WI38 (cell line): Measurements from ENCODE around the gene NBPF3.

ENCODE experiments used
- H3K4me3 ChIP-seq: 2 replicates; pipeline ENCODE4 v1.5.1; 2011; ENCODE audit warnings: low read depth, mild to moderate bottlenecking, control low read depth, low read length
- TF ChIP-seq, protein P1 (sequence below): IDR thresholded peaks from 2 replicates; pipeline ENCODE4 v1.5.1; 2012; ENCODE audit warnings: low read depth, mild to moderate bottlenecking, control low read depth, low read length

Gene NBPF3

GRCh38 chr1:21490774-21491487, 51.0 kb downstream of the NBPF3 start:
- TF ChIP-seq, protein P1, sequence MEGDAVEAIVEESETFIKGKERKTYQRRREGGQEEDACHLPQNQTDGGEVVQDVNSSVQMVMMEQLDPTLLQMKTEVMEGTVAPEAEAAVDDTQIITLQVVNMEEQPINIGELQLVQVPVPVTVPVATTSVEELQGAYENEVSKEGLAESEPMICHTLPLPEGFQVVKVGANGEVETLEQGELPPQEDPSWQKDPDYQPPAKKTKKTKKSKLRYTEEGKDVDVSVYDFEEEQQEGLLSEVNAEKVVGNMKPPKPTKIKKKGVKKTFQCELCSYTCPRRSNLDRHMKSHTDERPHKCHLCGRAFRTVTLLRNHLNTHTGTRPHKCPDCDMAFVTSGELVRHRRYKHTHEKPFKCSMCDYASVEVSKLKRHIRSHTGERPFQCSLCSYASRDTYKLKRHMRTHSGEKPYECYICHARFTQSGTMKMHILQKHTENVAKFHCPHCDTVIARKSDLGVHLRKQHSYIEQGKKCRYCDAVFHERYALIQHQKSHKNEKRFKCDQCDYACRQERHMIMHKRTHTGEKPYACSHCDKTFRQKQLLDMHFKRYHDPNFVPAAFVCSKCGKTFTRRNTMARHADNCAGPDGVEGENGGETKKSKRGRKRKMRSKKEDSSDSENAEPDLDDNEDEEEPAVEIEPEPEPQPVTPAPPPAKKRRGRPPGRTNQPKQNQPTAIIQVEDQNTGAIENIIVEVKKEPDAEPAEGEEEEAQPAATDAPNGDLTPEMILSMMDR, result peak; percentile 75
- H3K4me3 ChIP-seq, result no peak overlapping the region

DNA sequence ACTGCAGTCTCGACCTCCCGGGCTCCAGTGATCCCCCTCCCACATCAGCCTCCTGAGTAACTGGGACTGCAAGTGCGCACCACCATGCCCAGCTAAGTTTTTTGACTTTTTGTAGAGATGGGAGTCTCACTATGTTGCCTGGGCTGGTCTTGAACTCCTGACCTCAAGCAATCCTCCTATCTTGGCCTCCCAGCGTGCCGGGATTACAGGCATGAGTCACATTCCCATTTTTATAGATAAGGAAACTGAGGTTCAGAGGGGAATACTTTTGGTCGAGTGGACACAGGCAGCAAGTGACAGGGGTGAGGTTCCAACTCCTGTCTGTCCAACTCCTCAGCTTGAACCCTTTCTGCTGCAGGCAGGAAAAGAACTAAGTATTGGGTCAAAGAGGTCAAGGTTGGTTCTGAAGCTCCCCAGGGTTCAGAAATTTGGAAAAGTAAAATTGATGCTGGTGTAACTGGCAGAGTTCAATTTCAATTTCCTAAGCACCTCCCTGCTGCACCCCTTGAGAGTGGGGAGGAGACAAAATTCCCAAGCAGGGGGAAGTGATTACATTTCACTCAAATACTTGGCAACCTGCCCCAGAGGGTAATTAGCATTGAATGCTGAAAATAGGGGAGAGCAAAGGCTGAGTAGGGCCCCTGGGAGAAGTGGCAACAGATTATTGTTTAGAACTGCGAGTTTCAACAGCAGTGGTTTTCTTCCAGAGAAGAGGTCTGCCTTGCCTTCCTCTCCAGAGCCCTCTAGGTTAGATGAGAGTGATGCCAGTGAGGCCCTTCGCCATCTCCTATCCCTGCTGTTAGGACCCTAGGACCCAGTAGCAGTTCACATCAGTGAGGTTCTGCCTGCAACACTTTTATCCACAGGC, 51.8 kb downstream of the NBPF3 start:
- H3K4me3 ChIP-seq, result no peak overlapping the region
- TF ChIP-seq, protein P1, result no peak

DNA sequence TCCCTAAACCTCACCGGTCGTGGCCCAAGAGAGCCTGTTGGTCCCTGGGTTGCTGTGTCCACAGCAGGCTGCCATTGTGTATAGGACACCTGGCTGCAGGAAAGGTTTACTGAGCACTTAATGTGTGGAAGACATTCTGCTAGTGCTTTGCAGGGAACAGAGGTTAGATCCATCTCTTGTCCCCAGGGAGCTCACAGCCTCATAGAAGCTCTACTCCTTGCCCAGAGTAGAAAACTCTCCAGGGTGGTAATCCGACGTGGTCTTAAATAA, 52.4 kb downstream of the NBPF3 start:
- TF ChIP-seq, protein P1, result no peak
- no peak overlapping the region for H3K4me3 ChIP-seq

- TF ChIP-seq, protein P1, result no peak
- H3K4me3 ChIP-seq, result no peak overlapping the region
Observed at GRCh38 chr1:21494196-21494595, 54.3 kb downstream of the NBPF3 start.

DNA sequence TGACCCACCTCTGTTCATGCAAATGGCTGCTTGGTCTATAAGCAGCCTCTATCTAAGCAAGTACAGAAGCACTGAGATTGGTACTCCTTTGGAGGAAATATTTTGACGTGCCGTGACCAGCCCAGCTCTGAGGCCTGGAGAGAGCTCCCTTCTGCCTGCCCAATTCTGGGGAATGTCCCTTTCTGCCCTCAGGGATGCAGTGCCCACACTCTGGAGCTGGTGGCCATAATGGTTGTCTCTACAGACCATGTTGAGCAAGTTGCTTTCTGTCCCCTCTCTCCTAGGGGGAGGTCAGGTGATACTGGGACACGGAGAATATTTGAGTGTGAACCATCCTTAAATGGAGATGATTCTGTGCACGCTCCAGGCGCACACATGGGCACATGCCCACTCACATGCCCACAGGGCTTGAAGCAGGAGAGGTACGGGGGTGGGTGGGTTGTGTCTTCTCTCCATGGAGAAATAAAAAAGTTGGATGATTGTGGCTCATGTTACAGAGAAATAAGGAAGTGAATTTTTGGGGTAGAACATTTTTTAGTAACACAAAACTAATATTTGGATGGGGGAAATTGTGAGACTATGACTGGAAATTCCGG, 55.4 kb downstream of the NBPF3 start:
- no peak overlapping the region for H3K4me3 ChIP-seq
- TF ChIP-seq, protein P1, result no peak

GRCh38 chr1:21496063-21496462, 56.1 kb downstream of the NBPF3 start:
- H3K4me3 ChIP-seq, result no peak overlapping the region
- TF ChIP-seq, protein P1, result no peak

DNA sequence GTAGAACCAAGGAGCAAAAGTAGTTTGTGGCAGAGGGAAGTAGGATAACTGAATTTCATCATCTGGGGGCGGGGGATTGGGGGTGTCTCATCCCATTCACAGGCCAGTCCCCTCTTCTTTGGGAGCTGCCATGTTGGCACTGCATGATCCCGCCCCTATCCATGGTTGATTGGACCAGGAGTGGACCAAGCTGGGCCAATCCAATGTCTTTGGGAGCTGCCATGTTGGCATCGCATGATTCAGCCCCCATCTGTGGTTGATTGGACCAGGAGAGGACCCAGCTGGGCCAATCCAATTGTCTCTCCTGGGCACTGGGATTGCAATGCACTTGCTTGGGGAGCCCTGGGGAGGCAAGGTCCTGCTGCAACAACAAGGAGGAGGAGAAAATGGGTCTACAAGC, 56.9 kb downstream of the NBPF3 start:
- TF ChIP-seq, protein P1, result no peak
- H3K4me3 ChIP-seq, result no peak overlapping the region
